GM06990 (cell line): ENCODE results near the gene ZNF536.

Experiments
- DNase-seq: peaks from one replicate; pipeline ENCODE4 v3.0.0-alpha.2; 2011; ENCODE audit not compliant: insufficient read length; ENCODE audit errors: extremely low read depth
- H3K27me3 ChIP-seq: replicated peaks from 2 replicates; pipeline ENCODE4 v1.6.0; 2011; ENCODE audit warnings: low read length; ENCODE audit not compliant: control insufficient read depth, insufficient read depth
- H3K36me3 ChIP-seq: 2 replicates; pipeline ENCODE4 v1.5.1; 2011; ENCODE audit warnings: low read length; ENCODE audit not compliant: control insufficient read depth, insufficient read depth
- H3K4me3 ChIP-seq: replicated peaks from 2 replicates; pipeline ENCODE4 v1.5.1; 2011; ENCODE audit warnings: low read depth, mild to moderate bottlenecking, control low read depth, low read length
- CTCF ChIP-seq: IDR thresholded peaks from 2 replicates; pipeline ENCODE4 v1.5.1; 2011; ENCODE audit warnings: low read length, control low read depth, mild to moderate bottlenecking, inconsistent platforms; ENCODE audit not compliant: insufficient read depth, poor library complexity, severe bottlenecking

Gene ZNF536

GRCh38 chr19:30519607-30520205, 147.5 kb downstream of the ZNF536 start:
- DNase-seq = no peak
- TF ChIP-seq CTCF = no peak

GRCh38 chr19:30520735-30521479, 148.7 kb downstream of the ZNF536 start:
- Histone ChIP-seq H3K36me3 (no peaks in the 10 kb centered on the region), H3K4me3 (no peak overlapping the region), H3K27me3 (no peaks in the 10 kb centered on the region)
- no peak for TF ChIP-seq CTCF
- DNase-seq = no peak

More at GRCh38 chr19:30519607-30520205, 147.5 kb downstream of the ZNF536 start:
- Histone ChIP-seq H3K4me3 (no peak overlapping the region), H3K36me3 (no peaks in the 10 kb centered on the region), H3K27me3 (no peaks in the 10 kb centered on the region)

- no peak for DNase-seq
- no peak for TF ChIP-seq CTCF
- H3K36me3 ChIP-seq = no peaks in the 10 kb centered on the region
- H3K27me3 ChIP-seq = no peaks in the 10 kb centered on the region
- no peak overlapping the region for H3K4me3 ChIP-seq
Observed at GRCh38 chr19:30521937-30522336, 149.8 kb downstream of the ZNF536 start.

GRCh38 chr19:30522341-30522740, 150.2 kb downstream of the ZNF536 start:
- no peak for TF ChIP-seq CTCF
- Histone ChIP-seq H3K36me3 (no peaks in the 10 kb centered on the region), H3K4me3 (no peak overlapping the region), H3K27me3 (no peaks in the 10 kb centered on the region)
- DNase-seq = no peak

- no peak for TF ChIP-seq CTCF
- H3K27me3 ChIP-seq = no peaks in the 10 kb centered on the region
- H3K36me3 ChIP-seq = no peaks in the 10 kb centered on the region
- DNase-seq = no peak
- no peak overlapping the region for H3K4me3 ChIP-seq
Observed at GRCh38 chr19:30523791-30524190, 151.6 kb downstream of the ZNF536 start.
